COLO668 (cell line): ENCODE data around the gene SPATS2L.
"Not testable (repeated sequence)": the region's sequence is repeated elsewhere in the genome, so short reads cannot be mapped to it uniquely, and the experiment has no call there.

ENCODE experiments used
- DNase-seq: peaks from one replicate; lab custom pipeline; 2025; ENCODE audit not compliant: unreplicated experiment; lab: John Stamatoyannopoulos, UW

Gene SPATS2L

GRCh38 chr2:200319548-200320337 lies 13.2 kb downstream of the SPATS2L start:
- DNase-seq, result no peak

DNA sequence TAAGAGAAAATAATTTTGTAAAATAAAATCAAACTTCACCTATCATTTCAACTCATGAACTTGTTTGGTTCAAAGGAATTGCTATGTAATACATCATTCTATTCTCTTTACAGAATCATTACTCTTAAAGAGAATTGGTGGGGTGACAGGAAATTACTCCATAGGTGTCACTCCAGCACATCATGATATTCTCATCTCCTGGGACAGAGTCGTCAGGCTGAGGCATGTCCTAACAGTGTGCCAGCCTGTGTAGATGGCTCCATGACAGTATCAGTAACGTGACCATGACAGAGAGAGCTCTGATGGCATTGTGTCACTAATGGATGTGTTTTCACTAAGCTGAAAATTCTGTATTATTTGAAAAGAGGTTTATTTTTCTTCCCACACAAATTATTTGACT lies 13.9 kb downstream of the SPATS2L start:
- DNase-seq, result no peak

- DNase-seq, result no peak
Measured at GRCh38 chr2:200320991-200321390, 14.5 kb downstream of the SPATS2L start.

DNA sequence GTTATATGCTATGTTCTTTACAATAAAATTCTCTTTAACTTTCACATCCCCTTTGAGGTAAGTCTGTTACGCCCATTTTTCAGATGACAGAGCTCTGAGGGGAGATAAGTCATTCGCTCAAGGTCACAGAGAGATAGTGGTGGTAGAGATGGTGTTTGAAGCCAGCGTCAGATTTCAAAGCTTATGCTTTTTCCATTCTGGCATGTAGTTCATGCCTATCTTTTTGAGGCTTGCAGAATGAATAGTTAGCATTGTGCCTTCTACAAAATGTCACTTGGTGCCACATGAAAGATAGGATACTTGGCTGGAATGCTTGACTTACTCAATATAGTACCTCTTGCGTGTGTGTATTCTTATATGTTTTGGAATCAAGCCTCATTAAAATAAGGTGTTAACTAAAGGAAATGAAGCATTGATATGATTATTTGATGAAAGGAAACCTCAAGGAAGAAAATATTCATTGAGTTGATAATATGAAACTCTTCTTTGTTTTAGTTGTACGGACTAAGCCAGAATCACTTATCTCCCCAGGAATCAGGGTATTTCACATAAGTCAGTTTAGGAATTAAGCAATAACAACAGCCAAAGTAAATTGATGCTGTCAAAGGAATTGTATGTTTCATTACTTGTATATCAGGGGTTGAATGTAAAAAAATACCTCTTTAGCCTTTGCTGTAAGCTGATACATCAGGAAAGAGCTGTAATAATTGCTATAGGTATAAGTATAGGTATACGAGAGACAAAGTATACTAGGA lies 15.5 kb downstream of the SPATS2L start:
- no peak for DNase-seq

DNA sequence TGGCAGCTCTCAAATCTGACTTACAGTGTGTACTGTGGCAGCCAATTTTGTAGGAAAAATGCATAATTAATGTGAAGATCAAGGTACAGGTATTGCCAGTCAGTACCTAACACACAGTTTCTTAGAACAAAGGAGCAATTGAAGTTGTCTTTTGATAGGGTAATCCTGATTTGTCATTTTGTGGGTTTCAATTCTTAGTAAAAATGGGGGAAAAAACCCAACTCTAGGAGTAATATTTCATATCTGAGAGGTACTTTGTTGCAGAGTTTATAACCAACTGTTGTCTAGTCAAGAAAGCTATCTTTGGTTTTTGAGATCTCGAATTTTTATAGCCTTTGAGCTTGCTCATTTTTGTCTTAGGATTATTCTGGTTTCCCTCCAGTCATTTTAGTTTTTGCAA lies 16.1 kb downstream of the SPATS2L start:
- no peak for DNase-seq

- DNase-seq, result no peak
Measured at GRCh38 chr2:200324362-200324761, 17.9 kb downstream of the SPATS2L start.

GRCh38 chr2:200329384-200329783 lies 22.9 kb downstream of the SPATS2L start:
- DNase-seq, result no peak

DNA sequence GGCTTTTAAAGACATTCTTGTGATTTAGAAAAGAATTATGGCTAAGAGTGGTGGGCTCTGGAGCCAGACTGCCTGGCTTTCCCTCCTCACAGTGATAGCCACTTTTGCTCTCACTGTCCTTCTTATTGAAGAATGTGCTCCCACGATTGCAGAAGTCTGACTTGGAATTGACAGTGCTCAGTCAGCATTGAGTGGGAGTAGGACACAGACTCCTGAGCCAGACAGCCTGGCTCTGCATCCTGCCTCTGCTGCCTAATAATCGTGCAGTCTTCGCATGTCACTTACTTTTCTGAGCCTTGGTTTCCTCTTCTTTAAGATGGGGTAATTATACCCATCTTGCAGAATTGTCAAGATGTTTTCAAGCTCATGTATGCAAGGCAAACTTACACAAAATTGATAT lies 23.3 kb downstream of the SPATS2L start:
- DNase-seq, result no peak

- no peak for DNase-seq
Measured at GRCh38 chr2:200330351-200331060, 24.0 kb downstream of the SPATS2L start.

GRCh38 chr2:200331061-200331400 lies 24.5 kb downstream of the SPATS2L start:
- DNase-seq, result no peak

- DNase-seq, result peak; percentile 21
Measured at GRCh38 chr2:200335657-200336056, 29.2 kb downstream of the SPATS2L start.

DNA sequence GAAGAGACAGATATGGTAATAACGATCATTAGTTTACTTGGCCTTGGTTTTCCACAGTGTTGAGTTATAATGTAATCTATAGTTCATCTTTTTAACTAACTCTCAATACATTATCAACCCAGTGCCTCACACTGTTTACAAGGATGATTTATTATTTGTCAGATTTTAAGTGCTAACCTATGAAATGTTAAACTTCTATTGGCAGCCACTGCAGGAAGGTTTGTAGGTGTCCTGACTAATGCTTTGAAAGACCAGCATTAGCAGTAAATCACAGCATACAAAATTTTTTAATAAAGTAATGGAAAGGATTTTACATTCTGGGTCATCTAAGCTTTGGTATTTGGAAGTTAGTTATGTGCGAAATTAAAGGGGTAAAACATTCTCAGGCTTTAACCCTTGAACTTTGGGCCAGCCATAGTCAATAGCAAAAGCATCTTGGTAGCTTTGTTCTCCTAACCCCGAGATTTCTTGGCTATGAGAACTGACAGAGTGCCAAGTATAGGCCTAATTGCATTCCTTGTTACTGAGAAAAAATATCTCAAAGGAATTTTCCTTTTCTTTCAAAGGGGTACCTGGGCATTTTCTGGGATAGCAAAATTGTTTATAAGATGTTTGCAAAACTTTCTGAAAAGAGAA lies 30.6 kb downstream of the SPATS2L start:
- DNase-seq, result no peak

- DNase-seq, result no peak
Measured at GRCh38 chr2:200337621-200338020, 31.1 kb downstream of the SPATS2L start.

GRCh38 chr2:200338692-200339091 lies 32.2 kb downstream of the SPATS2L start:
- no peak for DNase-seq

DNA sequence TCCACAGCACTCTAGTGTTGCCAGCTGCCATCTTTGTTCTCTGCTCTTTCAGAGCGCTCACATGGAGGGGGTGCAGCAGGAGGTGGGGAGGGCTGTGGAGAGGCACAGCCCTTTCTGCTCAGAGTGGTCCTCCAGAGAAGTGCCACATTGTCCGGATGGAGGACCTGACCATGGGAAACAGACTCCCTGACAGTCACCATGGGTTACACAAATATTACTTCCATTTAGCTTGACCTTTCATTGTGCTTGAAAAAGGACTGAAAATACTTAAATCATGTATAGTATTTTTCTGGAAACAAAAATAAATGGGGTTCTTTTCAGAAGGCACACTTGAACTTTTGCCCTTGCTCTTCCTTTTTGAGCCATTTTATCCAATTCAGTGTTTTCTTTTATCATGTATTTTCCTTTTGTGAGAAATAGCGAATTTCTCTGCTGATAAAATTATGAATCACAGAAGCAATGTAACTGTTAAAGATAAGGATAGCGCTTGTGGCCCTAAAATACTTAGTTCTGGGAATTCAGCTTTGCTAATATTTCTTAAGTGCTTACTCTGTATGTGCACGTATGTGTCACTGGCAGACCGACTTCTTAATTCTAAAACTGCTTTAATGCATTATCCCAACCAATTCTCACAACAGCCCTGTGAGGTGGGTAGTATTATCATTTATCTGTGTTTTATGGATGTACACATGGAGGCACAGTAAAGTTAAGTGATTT lies 34.2 kb downstream of the SPATS2L start:
- DNase-seq, result no peak

GRCh38 chr2:200341376-200341775 lies 34.9 kb downstream of the SPATS2L start:
- no peak for DNase-seq

- no peak for DNase-seq
Measured at GRCh38 chr2:200342235-200342634, 35.7 kb downstream of the SPATS2L start.

GRCh38 chr2:200342654-200343053 lies 36.2 kb downstream of the SPATS2L start:
- DNase-seq, result no peak

DNA sequence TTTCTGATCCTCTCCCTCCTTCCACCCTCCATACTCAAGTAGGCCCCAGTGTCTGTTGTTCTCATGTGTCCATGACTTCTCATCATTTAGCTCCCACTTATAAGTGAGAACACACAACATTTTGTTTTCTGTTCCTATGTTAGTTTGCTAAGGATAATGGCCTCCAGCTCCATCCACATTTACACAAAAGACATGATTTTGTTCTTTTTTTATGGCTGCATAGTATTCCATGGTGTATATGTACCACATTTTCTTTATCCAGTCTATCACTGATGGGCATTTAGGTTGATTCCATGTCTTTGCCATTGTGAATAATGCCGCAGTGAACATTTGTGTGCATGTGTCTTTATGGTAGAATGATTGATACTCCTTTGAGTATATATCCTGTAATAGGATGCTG lies 37.7 kb downstream of the SPATS2L start:
- not testable (repeated sequence) for DNase-seq

- no peak for DNase-seq
Measured at GRCh38 chr2:200345975-200346374, 39.5 kb downstream of the SPATS2L start.

GRCh38 chr2:200347301-200347700 lies 40.8 kb downstream of the SPATS2L start:
- no peak for DNase-seq
